Activated naive CD8-positive, alpha-beta T cell treated with anti-CD3 and anti-CD28 coated beads, Interleukin-2, amount 10 ng/mL, durations not matched to agents 7 days and 5 days (primary cell): Measurements from ENCODE around the gene DOCK11. TPM values are rescaled to one million over a fixed set of nuclear protein-coding genes. Genes with fewer than 3 reads are reported as not detected.
"Not testable (repeated sequence)": the region's sequence is repeated elsewhere in the genome, so short reads cannot be mapped to it uniquely, and the experiment has no call there.

ENCODE experiments used
- ATAC-seq: fragments of 150-1000 bp; cut with Tn5 transposase; one replicate; pipeline ENCODE4 v1.10.0; 2021; ENCODE audit warnings: low read depth, moderate library complexity
- POLR2A ChIA-PET: fragments of 350-600 bp; sonication (Branson Sonifier 250); formaldehyde crosslinking; loops from one replicate; lab custom pipeline; 2021; ENCODE audit warnings: antibody characterized with exemption; lab: Charles Lee
- DNase-seq: peaks from one replicate; pipeline ENCODE4 v3.0.0; 2021
- H3K27ac Mint-ChIP-seq: one replicate; pipeline ENCODE4 v1.8.0; 2022; ENCODE audit warnings: mild to moderate bottlenecking, mixed read lengths
- H3K27me3 Mint-ChIP-seq: one replicate; pipeline ENCODE4 v1.8.0; 2022; ENCODE audit warnings: mild to moderate bottlenecking, moderate library complexity, mixed read lengths
- H3K36me3 Mint-ChIP-seq: one replicate; pipeline ENCODE4 v1.8.0; 2021; ENCODE audit warnings: mild to moderate bottlenecking, mixed read lengths
- H3K4me1 Mint-ChIP-seq: one replicate; pipeline ENCODE4 v1.8.0; 2021; ENCODE audit warnings: mixed read lengths
- H3K4me3 Mint-ChIP-seq: one replicate; pipeline ENCODE4 v1.8.0; 2022; ENCODE audit warnings: mild to moderate bottlenecking, moderate library complexity, mixed read lengths
- H3K9me3 Mint-ChIP-seq: one replicate; pipeline ENCODE4 v1.8.0; 2021; ENCODE audit warnings: mixed read lengths
- total RNA-seq, 2 experiments: library from RNA; stranded (reverse); gene quantifications; one replicate each; pipeline ENCODE4 v1.2.3, GENCODE V29; 2021

Gene DOCK11
- total RNA-seq, 2 experiments from 2014 or later, result 71.9 to 80.4 TPM

DNA sequence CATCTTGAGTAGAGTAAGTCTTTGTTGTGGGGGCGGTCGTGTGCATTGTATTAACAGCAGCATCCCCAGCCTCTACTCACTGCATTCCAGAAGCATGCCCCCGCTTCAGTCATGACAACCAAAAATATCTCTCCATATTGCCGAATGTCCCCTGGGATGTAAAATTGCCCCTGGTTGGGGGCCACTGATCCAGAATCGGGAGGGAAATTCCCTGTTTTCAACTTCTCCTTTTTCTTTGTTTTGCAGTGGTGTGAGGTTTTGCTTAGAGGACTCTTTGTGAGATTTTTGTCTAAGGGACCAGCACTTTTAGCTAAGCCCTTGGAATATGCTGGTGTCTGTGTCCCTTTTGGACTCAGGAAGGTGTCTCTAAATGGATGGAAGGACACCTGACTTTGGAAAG lies 228.8 kb downstream of the DOCK11 start:
- Mint-ChIP-seq H3K4me3 (no peak overlapping the region), H3K36me3 (no peaks in the 10 kb centered on the region), H3K4me1 (peaks cover 3% of the 10 kb centered on the region), H3K27me3 (peaks cover 25% of the 10 kb centered on the region), H3K27ac (no peak overlapping the region), H3K9me3 (no peaks in the 10 kb centered on the region)
- POLR2A ChIA-PET, result no interaction called here
- DNase-seq (no peak), ATAC-seq (no peak)

DNA sequence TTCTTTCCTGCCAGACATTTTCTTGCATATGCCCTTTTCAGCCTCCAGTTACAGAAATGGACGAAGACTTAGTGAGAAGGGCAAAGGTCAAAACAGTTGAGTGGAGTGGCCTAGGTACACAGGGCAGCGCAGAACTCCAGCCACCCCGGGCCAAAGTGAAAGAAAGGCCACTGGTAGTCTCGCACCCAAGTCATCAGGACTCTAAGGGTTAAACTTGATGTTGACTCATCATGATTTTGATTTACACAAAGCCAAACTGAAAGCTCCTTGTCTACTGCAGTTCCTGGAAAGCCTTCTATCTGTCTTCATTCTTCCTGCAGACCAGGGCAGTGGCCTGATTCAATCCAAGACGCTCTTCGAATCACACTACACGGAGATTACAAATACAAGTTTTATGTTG lies 229.2 kb downstream of the DOCK11 start:
- Mint-ChIP-seq H3K4me3 (no peak overlapping the region), H3K4me1 (peaks cover 3% of the 10 kb centered on the region), H3K27me3 (peaks cover 28% of the 10 kb centered on the region), H3K9me3 (no peaks in the 10 kb centered on the region), H3K27ac (no peak overlapping the region), H3K36me3 (no peaks in the 10 kb centered on the region)
- no peak for ATAC-seq
- DNase-seq, result no peak
- POLR2A ChIA-PET, result no interaction called here

DNA sequence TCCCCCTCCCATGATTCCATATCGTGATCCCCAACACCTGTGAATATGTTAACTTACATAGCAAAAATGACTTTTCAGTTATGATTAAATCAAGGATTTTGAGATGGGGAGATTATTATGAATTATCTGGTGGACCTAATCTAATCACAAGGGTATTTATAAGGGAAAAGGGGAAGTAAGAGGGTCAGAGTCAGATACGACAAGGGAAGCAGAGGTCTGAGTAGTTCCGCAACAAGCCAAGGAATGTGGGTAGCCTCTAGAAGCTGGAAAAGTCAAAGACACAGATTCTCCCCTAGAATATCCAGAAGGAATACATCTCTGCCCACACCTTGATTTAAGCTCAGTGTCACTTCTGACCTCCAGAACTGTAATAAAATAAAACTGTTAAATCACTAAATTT lies 230.8 kb downstream of the DOCK11 start:
- H3K4me3 Mint-ChIP-seq, result peak overlapping the region; percentile 39
- H3K4me1 Mint-ChIP-seq, result peaks cover 3% of the 10 kb centered on the region
- H3K36me3 Mint-ChIP-seq, result no peaks in the 10 kb centered on the region
- ATAC-seq, result no peak
- no peak overlapping the region for H3K27ac Mint-ChIP-seq
- no peaks in the 10 kb centered on the region for H3K9me3 Mint-ChIP-seq
- no peak for DNase-seq
- peaks cover 35% of the 10 kb centered on the region for H3K27me3 Mint-ChIP-seq
- POLR2A ChIA-PET, result no interaction called here

DNA sequence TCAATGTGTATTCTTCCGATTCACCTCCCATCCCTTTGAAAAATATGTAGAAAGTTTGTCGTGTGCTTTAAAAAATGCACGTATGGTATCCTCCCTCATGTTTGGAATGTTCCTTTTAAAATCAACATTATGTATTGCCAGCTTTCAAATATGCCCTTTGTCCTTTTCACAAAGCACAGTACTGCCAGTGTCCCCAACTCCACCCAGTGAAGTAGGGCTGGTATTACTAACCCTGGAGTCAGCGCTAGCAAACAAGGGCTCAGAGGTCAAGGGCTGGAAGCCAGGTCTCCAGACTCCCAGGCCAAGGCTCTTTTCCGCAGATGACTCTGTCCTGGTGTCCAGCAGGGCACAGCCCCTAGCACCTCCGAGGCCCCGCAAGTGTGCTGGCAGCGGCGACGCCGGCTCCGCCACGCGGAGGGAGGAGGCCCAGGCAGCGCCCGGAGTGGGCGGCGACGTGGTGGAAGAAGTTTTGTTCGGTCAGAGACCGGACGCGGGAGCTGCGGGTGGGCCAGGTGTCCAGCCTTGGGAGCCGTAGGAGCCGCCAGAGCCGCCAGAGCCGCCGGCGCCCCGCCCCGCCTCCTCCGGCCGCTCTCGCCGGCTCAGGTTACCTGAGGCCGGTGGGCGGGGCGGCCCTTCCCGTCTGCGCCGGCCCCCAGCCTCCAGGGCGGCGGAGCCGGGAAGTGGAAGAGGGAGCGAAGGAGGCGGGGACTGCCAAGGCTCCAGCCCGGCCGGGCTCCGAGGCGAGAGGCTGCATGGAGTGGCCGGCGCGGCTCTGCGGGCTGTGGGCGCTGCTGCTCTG lies 231.5 kb downstream of the DOCK11 start, which contains the start of gene IL13RA1:
TSS of gene IL13RA1 (plus strand) at position 720 of the 799 bp plus-strand sequence. CDS start at position 753, 33 bp downstream.
- POLR2A ChIA-PET, result no interaction called here
- ATAC-seq (peak; percentile 45), DNase-seq (peak; percentile 34)
- Mint-ChIP-seq H3K4me1 (peaks cover 3% of the 10 kb centered on the region), H3K36me3 (no peaks in the 10 kb centered on the region), H3K9me3 (no peaks in the 10 kb centered on the region), H3K4me3 (peak within 1 kb of the TSS; percentile 39), H3K27me3 (peaks cover 35% of the 10 kb centered on the region), H3K27ac (no peak within 1 kb of the TSS)

DNA sequence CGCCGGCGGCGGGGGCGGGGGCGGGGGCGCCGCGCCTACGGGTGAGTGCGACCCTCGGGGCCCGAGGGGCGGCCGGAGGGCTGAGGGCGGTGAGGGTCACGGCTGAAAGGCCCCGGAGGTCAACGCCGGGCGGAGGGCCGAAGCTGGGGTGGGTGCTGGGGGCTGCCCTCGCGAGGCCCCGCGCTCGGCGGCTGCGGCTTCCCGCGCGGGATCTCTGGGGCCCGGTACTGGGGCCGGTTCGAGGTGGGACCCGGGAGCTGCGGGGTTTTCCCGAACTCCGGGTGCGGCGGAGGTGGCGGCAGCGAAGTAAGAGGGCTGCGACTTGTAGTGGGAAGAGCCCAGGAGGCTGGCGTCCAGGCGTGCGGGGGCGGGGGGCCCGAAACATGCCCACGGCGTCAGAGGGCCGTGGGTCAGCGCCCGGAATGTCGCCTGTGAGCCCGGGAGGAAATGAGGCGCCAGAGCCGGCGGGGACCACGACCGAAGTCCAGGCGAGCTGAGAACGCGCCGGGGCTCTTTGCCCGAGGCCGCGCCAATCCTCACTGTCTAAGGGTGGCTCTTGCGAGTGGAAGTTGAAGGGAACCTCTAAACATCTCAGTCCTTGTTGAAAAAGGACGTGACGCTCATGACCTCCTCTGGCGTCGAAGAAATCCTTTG lies 232.2 kb downstream of the DOCK11 start:
- Mint-ChIP-seq H3K36me3 (no peaks in the 10 kb centered on the region), H3K27me3 (peaks cover 35% of the 10 kb centered on the region), H3K9me3 (no peaks in the 10 kb centered on the region), H3K4me1 (peaks cover 3% of the 10 kb centered on the region), H3K4me3 (no peak overlapping the region), H3K27ac (no peak overlapping the region)
- no peak for DNase-seq
- POLR2A ChIA-PET, result no interaction called here
- ATAC-seq, result no peak

DNA sequence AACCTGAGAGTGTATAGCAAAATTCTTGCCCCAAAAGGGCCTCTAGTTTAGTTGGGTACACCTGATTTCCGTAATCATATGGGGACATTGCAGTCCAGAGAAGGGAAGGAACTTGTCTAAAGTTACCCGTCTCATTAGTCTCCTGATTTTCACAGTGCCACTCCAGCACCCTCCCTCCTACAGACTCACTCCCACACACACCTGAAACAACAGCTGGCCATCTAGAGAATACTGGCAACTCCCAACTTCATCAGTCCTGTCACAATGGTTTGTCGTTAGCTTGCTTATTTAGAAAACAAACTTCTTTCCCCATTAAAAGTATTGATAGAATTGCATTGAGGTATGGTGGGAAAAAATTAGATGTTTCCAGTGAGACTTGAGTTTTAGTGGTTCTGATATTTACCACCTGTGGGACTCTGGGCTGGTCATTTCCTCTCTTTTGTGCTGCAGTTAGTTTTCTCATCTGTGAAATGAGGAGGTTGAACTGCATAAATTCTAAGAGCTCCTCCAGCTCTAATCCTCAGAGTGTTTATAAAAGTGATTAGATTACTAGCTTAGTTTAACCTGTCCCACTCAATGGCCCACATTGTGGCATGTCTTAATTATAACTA lies 233.5 kb downstream of the DOCK11 start:
- no peaks in the 10 kb centered on the region for H3K36me3 Mint-ChIP-seq
- ATAC-seq, result no peak
- peaks cover 35% of the 10 kb centered on the region for H3K27me3 Mint-ChIP-seq
- H3K9me3 Mint-ChIP-seq, result no peaks in the 10 kb centered on the region
- H3K27ac Mint-ChIP-seq, result no peak overlapping the region
- peaks cover 3% of the 10 kb centered on the region for H3K4me1 Mint-ChIP-seq
- POLR2A ChIA-PET, result no interaction called here
- no peak overlapping the region for H3K4me3 Mint-ChIP-seq
- DNase-seq, result no peak

DNA sequence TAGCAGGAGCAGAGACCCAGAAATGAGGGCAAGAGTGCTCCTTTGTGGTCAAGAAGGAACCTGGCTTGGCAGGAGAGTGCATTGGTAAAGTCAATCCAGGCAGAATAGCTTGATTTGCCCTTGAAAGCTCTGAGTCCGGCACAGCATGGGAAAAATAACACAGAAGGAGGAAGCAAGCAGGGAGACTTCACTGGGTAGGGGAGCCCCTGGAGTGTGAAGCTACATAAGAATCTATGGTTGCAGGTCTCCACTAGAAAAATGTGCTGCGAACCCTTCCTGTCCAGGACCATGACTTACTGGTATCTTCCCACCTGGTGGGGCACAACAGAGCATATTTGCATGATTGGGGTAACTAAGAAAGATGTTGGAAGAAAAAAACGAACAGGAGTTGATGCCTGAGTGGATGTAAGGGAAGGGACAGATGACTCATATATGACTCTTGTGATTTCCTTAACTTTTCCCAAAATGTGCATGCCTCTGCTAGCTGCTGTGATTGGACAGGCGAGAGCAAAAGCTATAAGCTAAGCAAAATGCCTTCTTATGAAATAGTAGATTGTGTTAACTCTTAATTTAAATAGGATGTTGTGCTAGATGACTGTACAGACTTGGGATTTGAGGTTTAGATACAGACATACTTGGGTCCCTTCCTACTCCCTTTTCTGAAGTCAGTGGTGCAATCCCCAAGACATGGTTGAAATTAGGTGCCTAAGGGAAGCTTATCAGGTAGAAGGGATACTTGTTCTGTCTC lies 235.1 kb downstream of the DOCK11 start:
- POLR2A ChIA-PET, result no interaction called here
- Mint-ChIP-seq H3K27ac (no peak overlapping the region), H3K9me3 (no peaks in the 10 kb centered on the region), H3K36me3 (no peaks in the 10 kb centered on the region), H3K27me3 (peaks cover 45% of the 10 kb centered on the region), H3K4me3 (no peak overlapping the region), H3K4me1 (peaks cover 3% of the 10 kb centered on the region)
- no peak for ATAC-seq
- DNase-seq, result no peak

DNA sequence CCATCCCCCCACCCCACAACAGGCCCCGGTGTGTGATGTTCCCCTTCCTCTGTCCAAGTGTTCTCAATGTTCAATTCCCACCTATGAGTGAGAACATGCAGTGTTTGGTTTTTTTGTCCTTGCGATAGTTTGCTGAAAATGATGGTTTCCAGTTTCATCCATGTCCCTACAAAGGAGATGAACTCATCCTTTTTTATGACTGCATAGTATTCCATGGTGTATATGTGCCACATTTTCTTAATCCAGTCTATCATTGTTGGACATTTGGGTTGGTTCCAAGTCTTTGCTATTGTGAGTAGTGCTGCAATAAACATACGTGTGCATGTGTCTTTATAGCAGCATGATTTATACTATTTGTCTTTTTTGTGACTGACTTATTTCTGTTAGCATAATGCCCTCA lies 236.9 kb downstream of the DOCK11 start:
- peaks cover 35% of the 10 kb centered on the region for H3K27me3 Mint-ChIP-seq
- DNase-seq, H3K4me1 Mint-ChIP-seq, H3K36me3 Mint-ChIP-seq, ATAC-seq, H3K27ac Mint-ChIP-seq, H3K4me3 Mint-ChIP-seq, POLR2A ChIA-PET, H3K9me3 Mint-ChIP-seq: not testable (repeated sequence)

DNA sequence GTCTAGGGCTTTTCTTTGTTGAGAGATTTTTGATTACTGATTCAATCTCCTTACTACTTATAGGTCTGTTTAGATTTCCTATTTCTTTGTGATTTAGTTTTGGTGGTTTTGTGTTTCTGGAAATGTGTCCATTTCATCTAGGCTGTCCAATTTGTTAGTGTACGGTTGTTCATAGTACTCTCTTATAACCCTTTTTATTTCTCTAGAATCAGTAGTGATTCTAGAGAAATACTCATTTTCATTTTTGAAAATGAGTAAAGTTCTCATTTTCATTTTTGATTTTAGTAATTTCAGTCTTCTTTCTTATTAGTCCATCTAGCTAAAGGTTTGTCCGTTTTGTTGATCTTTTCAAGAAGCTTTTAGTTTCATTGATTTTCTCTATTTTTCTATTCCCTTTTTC lies 239.3 kb downstream of the DOCK11 start:
- POLR2A ChIA-PET, result no interaction called here
- no peaks in the 10 kb centered on the region for H3K4me1 Mint-ChIP-seq
- ATAC-seq, result no peak

More for the DNA sequence above, 239.3 kb downstream of the DOCK11 start:
- H3K4me3 Mint-ChIP-seq, result no peak overlapping the region
- no peak overlapping the region for H3K27ac Mint-ChIP-seq
- no peak for DNase-seq
- peaks cover 20% of the 10 kb centered on the region for H3K27me3 Mint-ChIP-seq
- no peaks in the 10 kb centered on the region for H3K36me3 Mint-ChIP-seq
- peaks cover 1% of the 10 kb centered on the region for H3K9me3 Mint-ChIP-seq

Other genes with a start within 250 kb of the DOCK11 start
- 10 to 100 TPM; 22.7 to 23.1 TPM for gene WDR44, start 149.7 kb upstream of the DOCK11 start, total RNA-seq
- gene IL13RA1, start 231.8 kb downstream of the DOCK11 start, total RNA-seq, result under 1 TPM; 0.62 to 0.69 TPM